HepG2 (cell line): ENCODE data around the gene C6orf136. TPM values are rescaled to one million over a fixed set of nuclear protein-coding genes. Genes with fewer than 3 reads are reported as not detected.

ENCODE experiments used
- ATAC-seq: fragments of 200-7000 bp; cut with Tn5 transposase; 3 replicates; pipeline ENCODE4 v1.9.1; 2020; ENCODE audit warnings: mild to moderate bottlenecking, moderate library complexity
- BruUV-seq: library from RNA; stranded (reverse); fragments of 400-500 nt; replicated peaks from 2 replicates; lab custom pipeline; 2021; lab: Mats Ljungman, UMichigan
- CTCF ChIA-PET: fragments of 300-600 bp; formaldehyde crosslinking; extraction: SDS; loops from one replicate; lab custom pipeline; 2021; ENCODE audit warnings: low total read pairs, inconsistent platforms, low intra/inter-chr PET ratio; lab: Yijun Ruan, JAX
- POLR2A ChIA-PET: fragments of 350-600 bp; sonication (Branson Sonifier 250); formaldehyde crosslinking; loops from one replicate; lab custom pipeline; 2020; ENCODE audit warnings: antibody characterized with exemption, inconsistent platforms; lab: Yijun Ruan, JAX
- DNase-seq: peaks from one replicate; pipeline ENCODE4 v3.0.0-alpha.2; 2015; ENCODE audit warnings: low spot score
- FAIRE-seq: peaks from 3 replicates; lab custom pipeline; 2011; peaks lifted over from hg19 to GRCh38; lab: Jason Lieb, UNC
- H2AFZ ChIP-seq: one replicate; pipeline ENCODE4 v1.6.1; 2011; ENCODE audit warnings: low read length, inconsistent platforms
- H3K27ac ChIP-seq: fragments of 300-600 bp; 3 replicates; pipeline ENCODE4 v1.8.0; 2011; ENCODE audit warnings: mixed run types, mild to moderate bottlenecking, mixed read lengths, low read length, inconsistent platforms; ENCODE audit not compliant: insufficient read depth; ENCODE audit errors: extremely low read length
- H3K27me3 ChIP-seq, 2 experiments: fragments of 200-600 bp in 1 of 2; 2 replicates in 1 of 2; 3 replicates in 1 of 2; pipeline versions ENCODE4 v1.6.0 to v1.8.0; 2011; ENCODE audit warnings: low read length in 2 of 2, mild to moderate bottlenecking in 2 of 2, moderate library complexity in 2 of 2, inconsistent platforms in 1 of 2; ENCODE audit not compliant: insufficient read depth in 2 of 2, control insufficient read depth in 1 of 2
- H3K36me3 ChIP-seq, 2 experiments: fragments of 200-600 bp in 1 of 2; replicated peaks in 1 of 2; 2 replicates in 1 of 2; 3 replicates in 1 of 2; pipeline versions ENCODE4 v1.5.1 to v1.8.0; 2011; ENCODE audit warnings: low read length in 2 of 2, inconsistent platforms in 1 of 2; ENCODE audit not compliant: insufficient read depth in 2 of 2, control insufficient read depth in 1 of 2
- H3K4me1 ChIP-seq: 2 replicates; pipeline ENCODE4 v1.5.1; 2012; ENCODE audit warnings: low read length, inconsistent platforms; ENCODE audit not compliant: insufficient read depth
- H3K4me2 ChIP-seq: 2 replicates; pipeline ENCODE4 v1.6.0; 2011; ENCODE audit warnings: low read depth, low read length, inconsistent platforms
- H3K4me3 ChIP-seq, 3 experiments: fragments of 200-600 bp in 1 of 3; sonication (generic), shearing (Covaris generic) in 1 of 3; replicated peaks in 1 of 3; 2 replicates each; pipeline ENCODE4 v1.5.1; 2011 to 2016; ENCODE audit warnings: low read length in 3 of 3, inconsistent platforms in 2 of 3, low read depth in 2 of 3, mild to moderate bottlenecking in 2 of 3, control low read depth in 1 of 3, mixed read lengths in 1 of 3; ENCODE audit not compliant: insufficient read depth in 1 of 3
- H3K79me2 ChIP-seq: one replicate; pipeline ENCODE4 v1.6.1; 2011; ENCODE audit warnings: low read length, inconsistent platforms; ENCODE audit not compliant: insufficient read depth
- H3K9ac ChIP-seq: 2 replicates; pipeline ENCODE4 v1.6.0; 2011; ENCODE audit warnings: mild to moderate bottlenecking, low read depth, low read length, inconsistent platforms; ENCODE audit not compliant: insufficient read depth
- H3K9me3 ChIP-seq: 2 replicates; pipeline ENCODE4 v1.5.1; 2012; ENCODE audit warnings: mild to moderate bottlenecking, low read length
- H4K20me1 ChIP-seq: 2 replicates; pipeline ENCODE4 v1.6.0; 2011; ENCODE audit warnings: inconsistent platforms, mild to moderate bottlenecking, low read length, moderate library complexity; ENCODE audit not compliant: insufficient read depth
- ASH2L ChIP-seq: fragments of 300-600, 200-600 bp; sonication (generic); IDR thresholded peaks from 2 replicates; pipeline ENCODE4 v1.7.0; 2017; ENCODE audit warnings: low read depth, mild to moderate bottlenecking, moderate library complexity, mixed read lengths, low read length; ENCODE audit not compliant: insufficient read length
- NCOR1 ChIP-seq: fragments of 200-600 bp; sonication (generic); IDR thresholded peaks from 2 replicates; pipeline ENCODE4 v1.7.0; 2017; ENCODE audit warnings: antibody characterized with exemption, low read length, borderline replicate concordance
- SP5 ChIP-seq: IDR thresholded peaks from 2 replicates; pipeline ENCODE4 v1.6.1; 2016; ENCODE audit warnings: low read depth, borderline replicate concordance
- SSRP1 ChIP-seq: IDR thresholded peaks from 2 replicates; pipeline ENCODE4 v1.6.1; 2016; ENCODE audit warnings: control low read depth
- TBX2 ChIP-seq: sonication (generic); formaldehyde crosslinking; IDR thresholded peaks from 2 replicates; pipeline ENCODE4 v1.5.0; 2020; ENCODE audit warnings: missing genetic modification reagents, mild to moderate bottlenecking, borderline replicate concordance
- ZNF143 ChIP-seq: sonication (generic); formaldehyde crosslinking; IDR thresholded peaks from 2 replicates; pipeline ENCODE4 v1.4.0; 2020; ENCODE audit warnings: missing genetic modification reagents
- ZNF329 ChIP-seq: sonication (generic); formaldehyde crosslinking; IDR thresholded peaks from 2 replicates; pipeline ENCODE4 v1.9.0; 2021; ENCODE audit warnings: low read depth, mild to moderate bottlenecking, missing genetic modification reagents
- ZNF337 ChIP-seq: sonication (generic); formaldehyde crosslinking; IDR thresholded peaks from 2 replicates; pipeline ENCODE4 v1.5.1; 2020; ENCODE audit warnings: missing genetic modification reagents, low read depth, mild to moderate bottlenecking, borderline replicate concordance
- ZNF543 ChIP-seq: sonication (generic); formaldehyde crosslinking; IDR thresholded peaks from 2 replicates; pipeline ENCODE4 v1.4.0; 2020; ENCODE audit warnings: mild to moderate bottlenecking, missing genetic modification reagents
- ZNF589 ChIP-seq: sonication (generic); formaldehyde crosslinking; conservative IDR thresholded peaks from 2 replicates; pipeline ENCODE4 v1.8.0; 2022; ENCODE audit warnings: mild to moderate bottlenecking, moderate library complexity, missing genetic modification reagents
- ZNF720 ChIP-seq: sonication (generic); formaldehyde crosslinking; IDR thresholded peaks from 2 replicates; pipeline ENCODE4 v1.4.0; 2020; ENCODE audit warnings: missing genetic modification reagents
- ZNF749 ChIP-seq: sonication (generic); formaldehyde crosslinking; IDR thresholded peaks from 2 replicates; pipeline ENCODE4 v1.8.0; 2022; ENCODE audit warnings: mild to moderate bottlenecking, missing genetic modification reagents, moderate library complexity, borderline replicate concordance
- ZNF781 ChIP-seq: sonication (generic); formaldehyde crosslinking; IDR thresholded peaks from 2 replicates; pipeline ENCODE4 v1.5.1; 2020; ENCODE audit warnings: borderline replicate concordance, mild to moderate bottlenecking, missing genetic modification reagents; ENCODE audit errors: not compliant biosample characterization
- WGBS: methylation state at CpG from one replicate; pipeline ENCODE4 v1.1.6; 2017; ENCODE audit warnings: low lambda C conversion rate; 5-methylcytosine and 5-hydroxymethylcytosine counted together
- in situ Hi-C: cut with HindIII; loops from 2 replicates; pipeline ENCODE4 v1.10.0; 2017; ENCODE audit warnings: low pct_unique_long_range_greater_than_20kb; ENCODE audit not compliant: extremely low pct_ligation_motif_present
- intact Hi-C: fragments of 100-400 bp; cut with micrococcal nuclease; formaldehyde crosslinking; loops from one replicate; pipeline ENCODE4 v1.10.0; 2022; ENCODE audit not compliant: unreplicated experiment
- polyA plus RNA-seq, 8 experiments: library from polyadenylated mRNA; depleted of rRNA in 3 of 8; stranded (reverse) in 7 of 8; unstranded in 1 of 8; fragments of >200 nt; fragmentation: Illumina TruSeq in 4 of 8; extraction: Trizol in 4 of 8; gene quantifications; 2 replicates each; pipeline versions ENCODE4 v1.2.1 to v1.2.3, GENCODE V29; 2011 to 2016; ENCODE audit warnings: low read depth in 4 of 8, missing spikeins in 1 of 8, mixed read lengths in 1 of 8; ENCODE audit not compliant: insufficient read depth in 1 of 8
- total RNA-seq, 5 experiments: library from RNA; depleted of rRNA; stranded (reverse); fragments of >200 nt; fragmentation: Illumina TruSeq; extraction: Trizol; gene quantifications; 2 replicates each; pipeline ENCODE4 v1.2.3, GENCODE V29; 2016; ENCODE audit warnings: low read depth in 1 of 5
- TF ChIP-seq, protein P1 (sequence below): sonication (generic); formaldehyde crosslinking; IDR thresholded peaks from 2 replicates; pipeline ENCODE4 v1.8.1; 2023; ENCODE audit warnings: mild to moderate bottlenecking, inconsistent platforms, moderate library complexity, missing genetic modification reagents, borderline replicate concordance
- TF ChIP-seq, protein P2 (sequence below): sonication (generic); formaldehyde crosslinking; IDR thresholded peaks from 2 replicates; pipeline ENCODE4 v1.8.1; 2023; ENCODE audit warnings: mild to moderate bottlenecking, moderate library complexity, missing genetic modification reagents
- TF ChIP-seq, protein P3 (sequence below): sonication (generic); formaldehyde crosslinking; conservative IDR thresholded peaks from 2 replicates; pipeline ENCODE4 v1.5.0; 2020; ENCODE audit warnings: missing genetic modification reagents
- TF ChIP-seq, protein P4 (sequence below), 2 experiments: sonication (generic) in 1 of 2; formaldehyde crosslinking in 1 of 2; IDR thresholded peaks; 2 replicates each; pipeline versions ENCODE4 v1.5.1 to v1.6.1; 2011 to 2020; ENCODE audit warnings: borderline replicate concordance in 1 of 2, low read depth in 1 of 2, low read length in 1 of 2, mild to moderate bottlenecking in 1 of 2, missing genetic modification reagents in 1 of 2, moderate library complexity in 1 of 2

C6orf136 gene
- total and polyA plus RNA-seq, 2 of the 13 experiments (the other 11 are each of a cell fraction or from before 2014, with no cell fraction given), result 12.0 to 26.2 TPM

DNA sequence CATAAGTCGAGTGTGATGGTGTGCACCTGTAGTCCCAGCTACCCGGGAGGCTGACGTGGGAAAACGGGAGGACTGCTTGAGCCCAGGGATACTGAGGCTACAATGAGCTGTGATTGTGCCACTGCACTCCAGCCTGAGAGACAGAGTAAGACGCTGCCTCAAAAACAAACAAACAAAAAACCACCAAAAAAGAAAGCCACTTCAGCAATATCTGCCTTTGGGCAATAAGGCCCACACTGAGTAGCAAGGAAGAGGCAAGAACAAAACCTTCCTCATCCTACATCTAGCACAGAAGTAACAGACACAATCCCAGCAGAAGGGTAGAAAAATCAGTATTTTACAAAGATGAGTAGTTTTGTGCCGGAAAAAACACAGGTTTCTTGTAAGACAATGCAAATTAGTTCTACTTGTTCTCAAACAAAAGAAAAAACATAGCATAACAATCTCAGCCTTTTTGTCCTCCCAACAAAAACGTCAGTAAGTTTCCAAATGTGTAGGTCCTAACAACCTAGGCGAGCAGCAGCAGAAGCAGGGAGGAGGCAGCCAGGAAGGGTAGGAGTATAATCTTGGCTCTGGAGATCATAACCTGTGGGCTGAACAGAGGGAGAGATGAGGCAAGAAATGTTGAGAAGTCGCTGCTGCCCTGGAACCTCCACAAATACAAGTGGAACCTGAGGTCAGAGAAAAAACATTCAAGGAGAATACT, 35.6 kb upstream of the C6orf136 start:
- no TSS peak for BruUV-seq
- Histone ChIP-seq H2AFZ (no peak overlapping the region), H4K20me1 (peaks cover 5% of the 10 kb centered on the region), H3K4me3 (no peak overlapping the region), H3K79me2 (peaks cover 16% of the 10 kb centered on the region), H3K27me3 (no peaks in the 10 kb centered on the region), H3K9ac (no peak overlapping the region), H3K36me3 (peaks cover 13 to 29% of the 10 kb centered on the region in 2 experiments), H3K27ac (no peak overlapping the region), H3K4me1 (peaks cover 22% of the 10 kb centered on the region), H3K4me2 (no peak overlapping the region), H3K9me3 (no peaks in the 10 kb centered on the region)
- DNase-seq, result no peak
- WGBS, result 89% methylated on average over 9 of the region's 9 CpGs
- intact Hi-C loops (no loop called here), in situ Hi-C loops (no loop called here)
- CTCF ChIA-PET, result interaction anchor here (0.9 kb wide), 1 partner anchor 129 kb away, joined by 3 read pairs; no protein-coding TSS in a partner anchor
- POLR2A ChIA-PET, result interaction anchor here (0.7 to 4.8 kb wide), 8 partner anchors 10 to 61 kb away, joined by 3 to 172 read pairs (median 5); partner anchors contain the start of genes ABCF1 and DHX16
- ATAC-seq, result no peak
- no peak for FAIRE-seq
- TF ChIP-seq ASH2L, result no peak
- TF ChIP-seq TBX2 (CRISPR knock-in tag), result no peak
- no peak for TF ChIP-seq ZNF143
- TF ChIP-seq, protein P1, sequence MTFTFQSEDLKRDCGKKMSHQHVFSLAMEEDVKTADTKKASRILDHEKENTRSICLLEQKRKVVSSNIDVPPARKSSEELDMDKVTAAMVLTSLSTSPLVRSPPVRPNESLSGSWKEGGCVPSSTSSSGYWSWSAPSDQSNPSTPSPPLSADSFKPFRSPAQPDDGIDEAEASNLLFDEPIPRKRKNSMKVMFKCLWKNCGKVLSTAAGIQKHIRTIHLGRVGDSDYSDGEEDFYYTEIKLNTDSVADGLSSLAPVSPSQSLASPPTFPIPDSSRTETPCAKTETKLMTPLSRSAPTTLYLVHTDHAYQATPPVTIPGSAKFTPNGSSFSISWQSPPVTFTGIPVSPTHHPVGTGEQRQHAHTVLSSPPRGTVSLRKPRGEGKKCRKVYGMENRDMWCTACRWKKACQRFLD (CRISPR knock-in tag), result 0 out of 2 replicates have a peak, but pooled peaks have one; percentile 9
- peak; percentile 42 for TF ChIP-seq ZNF781
- TF ChIP-seq, protein P2, sequence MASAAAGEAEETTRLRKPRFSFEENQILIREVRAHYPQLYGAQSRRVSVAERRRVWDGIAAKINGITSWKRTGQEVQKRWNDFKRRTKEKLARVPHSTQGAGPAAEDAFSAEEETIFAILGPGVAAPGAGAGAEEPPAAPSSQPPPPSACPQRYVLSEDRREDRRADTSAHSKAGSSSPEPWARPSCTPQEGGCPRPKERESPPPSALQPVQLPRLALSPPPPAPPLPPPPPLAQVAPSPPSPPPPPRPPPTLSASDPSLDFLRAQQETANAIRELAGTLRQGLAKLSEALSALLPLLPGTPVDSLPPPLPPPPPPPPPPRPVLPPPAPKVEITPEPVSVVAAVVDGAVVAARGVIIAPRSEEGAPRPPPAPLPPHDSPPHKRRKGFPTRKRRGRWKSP (CRISPR knock-in tag), result no peak
- peak; percentile 76; the same call in 1 of the 2 replicates for TF ChIP-seq SSRP1 (CRISPR knock-in tag)
- no peak for TF ChIP-seq SP5 (CRISPR knock-in tag)
- no peak for TF ChIP-seq ZNF589 (CRISPR knock-in tag)
- TF ChIP-seq, protein P3, sequence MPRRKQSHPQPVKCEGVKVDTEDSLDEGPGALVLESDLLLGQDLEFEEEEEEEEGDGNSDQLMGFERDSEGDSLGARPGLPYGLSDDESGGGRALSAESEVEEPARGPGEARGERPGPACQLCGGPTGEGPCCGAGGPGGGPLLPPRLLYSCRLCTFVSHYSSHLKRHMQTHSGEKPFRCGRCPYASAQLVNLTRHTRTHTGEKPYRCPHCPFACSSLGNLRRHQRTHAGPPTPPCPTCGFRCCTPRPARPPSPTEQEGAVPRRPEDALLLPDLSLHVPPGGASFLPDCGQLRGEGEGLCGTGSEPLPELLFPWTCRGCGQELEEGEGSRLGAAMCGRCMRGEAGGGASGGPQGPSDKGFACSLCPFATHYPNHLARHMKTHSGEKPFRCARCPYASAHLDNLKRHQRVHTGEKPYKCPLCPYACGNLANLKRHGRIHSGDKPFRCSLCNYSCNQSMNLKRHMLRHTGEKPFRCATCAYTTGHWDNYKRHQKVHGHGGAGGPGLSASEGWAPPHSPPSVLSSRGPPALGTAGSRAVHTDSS (CRISPR knock-in tag), result no peak
- TF ChIP-seq ZNF329, result no peak
- TF ChIP-seq ZNF543 (CRISPR knock-in tag), result no peak
- no peak for TF ChIP-seq ZNF749 (CRISPR knock-in tag)
- TF ChIP-seq ZNF720 (CRISPR knock-in tag), result no peak
- TF ChIP-seq, protein P4, sequence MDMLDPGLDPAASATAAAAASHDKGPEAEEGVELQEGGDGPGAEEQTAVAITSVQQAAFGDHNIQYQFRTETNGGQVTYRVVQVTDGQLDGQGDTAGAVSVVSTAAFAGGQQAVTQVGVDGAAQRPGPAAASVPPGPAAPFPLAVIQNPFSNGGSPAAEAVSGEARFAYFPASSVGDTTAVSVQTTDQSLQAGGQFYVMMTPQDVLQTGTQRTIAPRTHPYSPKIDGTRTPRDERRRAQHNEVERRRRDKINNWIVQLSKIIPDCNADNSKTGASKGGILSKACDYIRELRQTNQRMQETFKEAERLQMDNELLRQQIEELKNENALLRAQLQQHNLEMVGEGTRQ (IDR thresholded peaks at IDR 0.05; ENCODE audit: low read depth, low read length), result no peak
- TF ChIP-seq, protein P4 (CRISPR knock-in tag; IDR thresholded peaks at IDR 0.05; ENCODE audit: borderline replicate concordance), result no peak
- no peak for TF ChIP-seq ZNF337 (CRISPR knock-in tag)
- no peak for TF ChIP-seq NCOR1
